Subcutaneous abdominal adipose tissue (tissue), 5 donors: ENCODE measurements around the gene ANO2.
"Not testable (repeated sequence)": the region's sequence is repeated elsewhere in the genome, so short reads cannot be mapped to it uniquely, and the experiment has no call there.

ENCODE experiments used
- H3K27ac ChIP-seq: one replicate; pipeline ENCODE4 v1.7.0; 2013; ENCODE audit warnings: low read depth, mild to moderate bottlenecking, inconsistent platforms, low read length, moderate library complexity
- H3K27me3 ChIP-seq, 5 donors: one replicate each; pipeline ENCODE4 v1.7.0; 2013; ENCODE audit warnings: low read length in 5 of 5, inconsistent platforms in 1 of 5; ENCODE audit not compliant: control insufficient read depth in 5 of 5, insufficient read depth in 4 of 5
- H3K36me3 ChIP-seq, 5 donors: one replicate each; pipeline ENCODE4 v1.7.0; 2013; ENCODE audit warnings: low read length in 5 of 5; ENCODE audit not compliant: control insufficient read depth in 5 of 5, insufficient read depth in 5 of 5
- H3K4me1 ChIP-seq, 5 donors: one replicate each; pipeline ENCODE4 v1.7.0; 2013; ENCODE audit warnings: low read length in 5 of 5, mild to moderate bottlenecking in 3 of 5, moderate library complexity in 1 of 5; ENCODE audit not compliant: control insufficient read depth in 5 of 5, insufficient read depth in 5 of 5
- H3K4me3 ChIP-seq, 5 donors: one replicate each; pipeline ENCODE4 v1.7.0; 2013; ENCODE audit warnings: low read length in 5 of 5, low read depth in 1 of 5
- H3K9ac ChIP-seq, 5 donors: one replicate each; pipeline ENCODE4 v1.7.0; 2013; ENCODE audit warnings: low read length in 5 of 5, mild to moderate bottlenecking in 4 of 5, moderate library complexity in 3 of 5
- H3K9me3 ChIP-seq, 5 donors: one replicate each; pipeline ENCODE4 v1.7.0; 2013; ENCODE audit warnings: low read length in 5 of 5; ENCODE audit not compliant: control insufficient read depth in 5 of 5
- donor health status: healthy.
- donor health status: healthy.
- donor health status: healthy.
- donor health status: healthy.
- donor health status: healthy.

Gene ANO2

DNA sequence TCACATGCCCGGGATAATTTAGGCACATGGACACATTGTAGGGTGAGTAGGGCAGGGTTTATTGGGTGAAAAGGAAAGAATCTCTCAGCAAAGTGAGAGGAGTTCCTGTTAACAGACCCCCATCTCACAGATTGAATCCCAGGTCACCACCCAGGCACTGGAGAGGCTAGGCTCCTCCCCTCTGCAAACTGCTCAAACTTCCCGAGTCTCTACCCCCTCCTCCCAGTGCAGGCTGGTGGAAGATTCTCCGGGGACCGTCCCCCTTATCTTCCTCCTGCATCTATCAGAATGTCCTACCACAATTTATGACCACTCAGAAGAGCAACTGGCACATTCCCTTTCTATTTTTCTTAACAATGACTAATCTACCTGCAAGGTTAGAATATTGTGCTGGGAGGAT, 387.2 kb downstream of the ANO2 start:
- Histone ChIP-seq H3K4me3 (no peak overlapping the region), H3K9ac (no peak overlapping the region), H3K36me3 (peaks cover 0 to 5% (median 2%) of the 10 kb centered on the region in 5 donors), H3K27ac (no peak overlapping the region), H3K4me1 (peaks cover 0 to 11% (median 2%) of the 10 kb centered on the region in 5 donors), H3K9me3 (peaks cover 0 to 2% (median 0%) of the 10 kb centered on the region in 5 donors), H3K27me3 (peaks cover 0 to 8% (median 4%) of the 10 kb centered on the region in 5 donors)

DNA sequence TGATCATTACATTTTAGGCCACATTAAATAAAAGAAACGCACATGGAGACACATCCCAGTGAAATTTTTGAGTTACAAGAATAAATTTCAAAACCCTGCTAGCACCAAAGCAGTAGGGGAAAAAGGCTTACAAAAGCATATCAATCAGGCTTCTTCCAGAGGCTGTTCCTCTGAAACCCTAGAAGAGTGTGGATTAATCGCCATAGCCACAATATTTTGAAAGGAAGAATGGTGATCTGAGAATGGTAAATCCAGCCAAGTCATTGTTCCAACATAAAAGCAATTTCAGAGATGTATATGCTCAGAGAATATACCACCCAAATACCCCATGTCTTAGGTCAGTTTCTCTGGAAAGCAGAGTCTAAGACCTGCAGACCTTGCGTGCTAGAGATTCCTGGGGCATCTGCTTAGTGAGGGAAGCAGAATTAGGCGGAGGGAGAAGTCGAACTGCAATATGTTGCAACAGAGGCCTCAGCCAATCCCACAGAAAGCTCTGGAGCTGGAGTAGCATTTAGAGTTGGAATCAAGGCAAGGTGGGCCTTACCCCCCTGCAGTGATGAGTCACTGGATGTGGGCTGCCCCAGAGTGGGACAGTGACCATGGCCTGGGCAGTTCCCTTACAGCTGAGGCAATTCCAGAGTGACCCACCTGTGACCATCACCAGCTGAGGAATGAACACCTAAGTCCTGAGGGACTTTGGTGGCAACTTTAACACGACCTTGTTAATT, 387.9 kb downstream of the ANO2 start:
- no peak overlapping the region for H3K4me3 ChIP-seq
- H3K9me3 ChIP-seq, result peaks cover 0 to 2% (median 0%) of the 10 kb centered on the region in 5 donors
- H3K9ac ChIP-seq, result no peak overlapping the region
- peaks cover 0 to 8% (median 2%) of the 10 kb centered on the region in 5 donors for H3K27me3 ChIP-seq
- H3K36me3 ChIP-seq, result peaks cover 0 to 2% (median 0%) of the 10 kb centered on the region in 5 donors
- H3K27ac ChIP-seq, result no peak overlapping the region
- H3K4me1 ChIP-seq, result peaks cover 0 to 11% (median 2%) of the 10 kb centered on the region in 5 donors

DNA sequence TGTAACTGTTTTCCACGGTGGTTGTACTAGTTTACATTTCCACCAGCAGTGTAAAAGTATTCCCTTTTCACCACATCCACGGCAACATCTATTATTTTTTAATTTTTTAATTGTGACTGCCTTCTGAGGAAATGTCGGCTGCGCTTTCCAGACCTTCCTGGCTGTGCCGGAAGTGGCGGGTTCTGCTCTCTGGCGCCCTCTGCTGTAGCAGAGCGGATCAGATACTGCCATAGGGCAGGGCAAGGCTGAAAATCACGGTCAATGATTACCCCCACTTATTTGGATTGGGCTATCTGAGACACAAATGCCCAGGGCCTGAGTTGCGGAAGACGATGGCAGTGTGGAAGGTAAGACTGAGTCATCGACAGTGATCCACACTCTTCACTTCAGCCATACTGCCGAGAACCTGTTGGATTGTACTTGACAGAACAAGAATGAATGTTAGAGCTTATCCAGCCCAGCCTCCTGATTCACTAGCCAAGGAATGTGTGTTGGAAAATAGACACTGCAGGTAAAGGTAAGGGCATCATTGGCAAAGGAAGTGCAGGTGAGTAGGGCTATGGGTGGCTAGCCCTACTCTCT, 388.9 kb downstream of the ANO2 start:
- Histone ChIP-seq H3K9me3 (peaks cover 0 to 2% (median 0%) of the 10 kb centered on the region in 5 donors), H3K9ac (no peak overlapping the region), H3K27ac (no peak overlapping the region), H3K36me3 (peaks cover 0 to 2% (median 0%) of the 10 kb centered on the region in 5 donors), H3K4me3 (no peak overlapping the region), H3K27me3 (peaks cover 0 to 8% (median 0%) of the 10 kb centered on the region in 5 donors), H3K4me1 (peaks cover 0 to 11% (median 2%) of the 10 kb centered on the region in 5 donors)

DNA sequence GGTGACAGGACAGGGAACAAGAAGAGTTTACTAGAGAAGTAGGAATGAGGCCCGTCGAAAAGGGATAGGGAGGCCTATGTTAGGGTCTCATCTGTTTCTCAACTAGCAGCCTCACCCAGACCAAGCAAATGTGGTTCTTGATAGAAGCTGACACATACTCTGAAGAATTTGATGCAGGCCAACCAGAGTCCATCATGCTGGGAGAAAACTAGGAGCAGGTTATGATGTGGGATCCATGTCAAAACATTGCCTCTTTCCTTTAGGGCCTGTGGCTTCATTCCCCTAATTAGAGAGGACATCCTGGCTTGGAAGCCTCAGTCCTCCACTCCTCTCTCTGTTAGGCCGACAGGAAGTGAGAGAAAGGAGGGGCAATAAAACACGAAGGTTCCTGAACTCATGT, 390.3 kb downstream of the ANO2 start:
- Histone ChIP-seq H3K27me3 (peaks cover 0 to 8% (median 0%) of the 10 kb centered on the region in 5 donors), H3K4me1 (peaks cover 0 to 11% (median 2%) of the 10 kb centered on the region in 5 donors), H3K9ac (no peak overlapping the region), H3K27ac (no peak overlapping the region), H3K4me3 (no peak overlapping the region), H3K9me3 (peaks cover 0 to 2% (median 0%) of the 10 kb centered on the region in 5 donors), H3K36me3 (peaks cover 0 to 2% (median 0%) of the 10 kb centered on the region in 5 donors)

DNA sequence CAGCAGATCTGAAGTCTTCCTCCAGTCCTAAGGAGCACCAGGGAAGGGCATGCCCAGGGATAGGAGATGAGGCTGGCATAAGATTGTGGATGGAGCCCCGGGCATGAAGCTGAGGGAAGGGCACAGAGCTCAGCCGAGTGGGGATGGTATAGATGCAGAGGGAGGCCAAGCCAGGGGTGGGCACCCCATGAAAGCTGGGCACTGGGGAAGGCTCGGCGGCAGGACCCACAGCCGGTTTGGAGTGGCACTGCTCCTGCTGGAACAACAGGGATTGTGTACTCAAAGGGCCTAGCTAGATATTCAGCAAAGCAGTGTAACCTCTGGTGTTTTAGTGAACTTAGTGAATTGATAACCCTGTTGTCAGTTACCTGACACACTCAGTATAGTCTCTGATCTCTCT, 396.0 kb downstream of the ANO2 start:
- Histone ChIP-seq H3K27me3 (peaks cover 0 to 4% (median 3%) of the 10 kb centered on the region in 5 donors), H3K9me3 (peaks cover 0 to 8% (median 3%) of the 10 kb centered on the region in 5 donors), H3K4me1 (no peaks in the 10 kb centered on the region), H3K27ac (no peak overlapping the region), H3K9ac (no peak overlapping the region), H3K4me3 (no peak overlapping the region), H3K36me3 (no peaks in the 10 kb centered on the region)

DNA sequence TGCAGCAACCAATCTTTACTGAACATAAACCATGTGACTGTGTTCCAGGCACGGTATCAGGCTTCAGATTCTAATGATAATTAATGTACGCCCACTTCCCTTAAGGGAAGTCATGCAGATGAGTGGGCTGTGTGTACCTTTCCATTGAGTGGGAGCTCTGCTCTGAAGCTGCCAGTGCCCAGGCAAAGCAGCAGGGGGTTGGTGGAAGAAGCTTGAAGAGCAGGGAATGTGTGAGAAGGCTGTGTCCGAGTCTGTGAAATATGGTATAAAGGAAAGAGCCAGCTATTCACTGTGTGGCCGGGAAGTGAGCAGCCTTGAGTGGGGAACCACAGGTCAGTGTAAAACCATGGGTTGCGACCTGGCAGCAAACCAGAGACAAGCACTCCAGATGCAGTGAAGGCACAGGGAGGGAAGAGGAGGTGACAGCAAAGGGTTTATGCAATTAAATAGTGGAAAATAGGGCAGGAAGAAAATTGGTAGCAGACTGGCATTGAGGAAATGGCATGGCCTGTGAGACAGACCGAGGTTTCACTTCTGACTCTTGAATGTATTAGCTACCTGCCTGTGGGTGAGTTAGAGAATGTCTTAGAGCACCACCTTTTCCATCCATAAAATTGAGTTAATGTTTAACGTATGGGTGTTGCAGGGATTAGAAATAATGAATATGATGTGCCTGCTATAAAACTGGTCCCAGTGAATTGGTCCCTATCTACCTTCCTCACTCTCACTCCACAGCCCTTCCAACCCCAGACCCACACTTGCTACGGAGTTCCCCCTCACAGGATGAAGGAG, 396.7 kb downstream of the ANO2 start:
- H3K27ac ChIP-seq, result no peak overlapping the region
- H3K4me3 ChIP-seq, result no peak overlapping the region
- peaks cover 0 to 12% (median 3%) of the 10 kb centered on the region in 5 donors for H3K9me3 ChIP-seq
- no peaks in the 10 kb centered on the region for H3K4me1 ChIP-seq
- H3K27me3 ChIP-seq, result peaks cover 0 to 4% (median 3%) of the 10 kb centered on the region in 5 donors
- no peak overlapping the region for H3K9ac ChIP-seq
- H3K36me3 ChIP-seq, result no peaks in the 10 kb centered on the region

DNA sequence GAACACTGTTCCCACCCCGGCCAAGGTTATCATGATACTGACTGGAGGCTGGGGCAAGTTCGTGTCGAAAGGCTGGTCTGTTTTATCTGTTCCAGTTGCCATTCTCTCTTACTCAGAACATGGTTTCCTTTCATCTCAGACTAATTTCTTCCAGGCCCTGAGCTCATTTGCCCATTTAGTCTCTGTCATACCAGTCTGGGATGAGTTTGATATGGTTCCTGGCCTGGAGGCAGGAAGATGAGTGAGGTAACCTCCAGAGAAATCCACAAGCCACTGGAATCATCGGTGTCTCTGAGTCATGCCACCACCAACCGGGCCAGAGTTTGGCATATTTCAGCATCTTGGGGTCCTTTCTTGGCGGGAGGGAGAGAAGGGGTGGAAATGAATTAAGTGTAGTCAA, 398.4 kb downstream of the ANO2 start:
- H3K4me3 ChIP-seq, result no peak overlapping the region
- peaks cover 0 to 12% (median 3%) of the 10 kb centered on the region in 5 donors for H3K9me3 ChIP-seq
- no peak overlapping the region for H3K27ac ChIP-seq
- H3K27me3 ChIP-seq, result peaks cover 0 to 4% (median 3%) of the 10 kb centered on the region in 5 donors
- no peaks in the 10 kb centered on the region for H3K36me3 ChIP-seq
- no peaks in the 10 kb centered on the region for H3K4me1 ChIP-seq
- H3K9ac ChIP-seq, result no peak overlapping the region

DNA sequence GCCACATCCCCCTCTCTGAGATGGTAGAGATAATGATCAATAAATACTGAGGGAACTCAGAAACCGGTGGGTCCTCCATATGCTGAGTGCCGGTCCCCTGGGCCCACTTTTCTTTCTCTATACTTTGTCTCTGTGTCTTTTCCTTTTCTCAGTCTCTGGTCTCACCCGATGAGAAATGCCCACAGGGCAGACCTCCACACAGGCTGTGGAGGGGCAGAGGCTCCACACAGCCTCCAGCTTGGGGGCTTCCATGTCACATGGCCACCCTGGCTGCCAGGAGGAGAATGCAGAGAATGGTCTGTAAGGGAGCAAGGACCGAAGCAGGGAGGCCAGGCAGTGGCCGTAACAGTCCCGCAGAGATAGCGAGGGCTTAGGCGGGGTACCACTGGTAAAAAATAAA, 407.3 kb downstream of the ANO2 start:
- Histone ChIP-seq H3K36me3 (no peaks in the 10 kb centered on the region), H3K9me3 (peaks cover 0 to 4% (median 0%) of the 10 kb centered on the region in 5 donors), H3K27ac (no peak overlapping the region), H3K27me3 (peaks cover 0 to 7% (median 0%) of the 10 kb centered on the region in 5 donors), H3K4me1 (no peaks in the 10 kb centered on the region), H3K9ac (no peak overlapping the region), H3K4me3 (no peak overlapping the region)

DNA sequence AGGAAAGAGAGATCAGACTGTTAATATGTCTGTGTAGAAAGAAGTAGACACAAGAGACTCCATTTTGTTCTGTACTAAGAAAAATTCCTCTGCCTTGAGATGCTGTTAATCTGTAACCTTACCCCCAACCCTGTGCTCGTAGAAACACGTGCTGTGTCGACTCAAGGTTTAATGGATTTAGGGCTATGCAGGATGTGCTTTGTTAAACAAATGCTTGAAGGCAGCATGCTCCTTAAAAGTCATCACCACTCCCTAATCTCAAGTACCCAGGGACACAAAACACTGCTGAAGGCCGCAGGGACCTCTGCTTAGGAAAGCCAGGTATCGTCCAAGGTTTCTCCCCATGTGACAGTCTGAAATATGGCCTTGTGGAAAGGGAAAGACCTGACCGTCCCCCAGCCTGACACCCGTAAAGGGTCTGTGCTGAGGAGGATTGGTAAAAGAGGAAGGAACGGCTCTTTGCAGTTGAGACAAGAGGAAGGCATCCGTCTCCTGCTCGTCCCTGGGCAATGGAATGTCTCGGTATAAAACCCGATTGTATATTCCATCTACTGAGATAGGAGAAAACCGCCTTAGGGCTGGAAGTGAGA, 407.9 kb downstream of the ANO2 start:
- not testable (repeated sequence) for H3K27ac ChIP-seq, H3K9ac ChIP-seq, H3K9me3 ChIP-seq, H3K27me3 ChIP-seq, H3K4me1 ChIP-seq, H3K4me3 ChIP-seq, H3K36me3 ChIP-seq
